GM19023 (cell line): ENCODE data around the gene KHK.

Experiments used
- ATAC-seq: cut with Tn5 transposase; IDR thresholded peaks from one replicate; pipeline ENCODE4 v1.9.1; 2021; ENCODE audit warnings: mild to moderate bottlenecking, moderate library complexity; ENCODE audit not compliant: unreplicated experiment

Gene KHK

DNA sequence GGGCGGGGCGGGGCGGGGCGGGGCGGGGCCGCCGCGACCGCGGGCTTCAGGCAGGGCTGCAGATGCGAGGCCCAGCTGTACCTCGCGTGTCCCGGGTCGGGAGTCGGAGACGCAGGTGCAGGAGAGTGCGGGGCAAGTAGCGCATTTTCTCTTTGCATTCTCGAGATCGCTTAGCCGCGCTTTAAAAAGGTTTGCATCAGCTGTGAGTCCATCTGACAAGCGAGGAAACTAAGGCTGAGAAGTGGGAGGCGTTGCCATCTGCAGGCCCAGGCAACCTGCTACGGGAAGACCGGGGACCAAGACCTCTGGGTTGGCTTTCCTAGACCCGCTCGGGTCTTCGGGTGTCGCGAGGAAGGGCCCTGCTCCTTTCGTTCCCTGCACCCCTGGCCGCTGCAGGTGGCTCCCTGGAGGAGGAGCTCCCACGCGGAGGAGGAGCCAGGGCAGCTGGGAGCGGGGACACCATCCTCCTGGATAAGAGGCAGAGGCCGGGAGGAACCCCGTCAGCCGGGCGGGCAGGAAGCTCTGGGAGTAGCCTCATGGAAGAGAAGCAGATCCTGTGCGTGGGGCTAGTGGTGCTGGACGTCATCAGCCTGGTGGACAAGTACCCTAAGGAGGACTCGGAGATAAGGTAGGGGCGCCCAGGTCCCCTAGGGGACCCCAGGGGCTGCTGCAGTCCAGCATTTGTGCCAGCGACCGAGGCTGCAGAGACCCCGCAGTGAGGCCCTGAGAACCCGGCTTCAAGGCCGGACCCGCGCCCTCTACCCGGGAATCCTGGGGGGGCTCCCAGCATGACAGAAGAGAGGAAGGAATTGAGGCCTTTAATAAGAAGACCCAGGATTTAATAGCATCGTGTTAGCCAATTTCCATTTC is at the start of gene KHK:
KHK (plus strand) TSS at position 49 of the 870 bp plus-strand sequence; CDS start at position 537, 488 bp downstream.
- ATAC-seq = peak; percentile 12

DNA sequence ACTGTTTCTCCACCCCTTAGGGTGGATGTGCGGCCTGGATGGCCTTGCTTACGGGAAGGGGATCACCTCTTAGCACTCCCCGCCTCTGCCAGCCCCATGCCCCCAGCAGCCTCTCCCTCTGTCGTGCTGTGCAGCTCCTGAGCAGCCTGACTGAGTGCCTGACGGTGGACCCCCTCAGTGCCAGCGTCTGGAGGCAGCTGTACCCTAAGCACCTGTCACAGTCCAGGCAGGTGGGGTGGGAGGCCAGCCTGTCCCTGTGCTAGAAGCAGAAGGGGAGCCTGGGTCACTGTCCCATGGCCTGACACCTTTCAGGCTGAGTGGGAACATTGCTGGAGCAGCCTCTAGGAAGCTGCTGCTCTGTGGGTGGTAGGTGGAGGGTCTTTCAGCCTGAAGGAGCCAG is 48.6 kb upstream of the KHK start:
- ATAC-seq = no peak

DNA sequence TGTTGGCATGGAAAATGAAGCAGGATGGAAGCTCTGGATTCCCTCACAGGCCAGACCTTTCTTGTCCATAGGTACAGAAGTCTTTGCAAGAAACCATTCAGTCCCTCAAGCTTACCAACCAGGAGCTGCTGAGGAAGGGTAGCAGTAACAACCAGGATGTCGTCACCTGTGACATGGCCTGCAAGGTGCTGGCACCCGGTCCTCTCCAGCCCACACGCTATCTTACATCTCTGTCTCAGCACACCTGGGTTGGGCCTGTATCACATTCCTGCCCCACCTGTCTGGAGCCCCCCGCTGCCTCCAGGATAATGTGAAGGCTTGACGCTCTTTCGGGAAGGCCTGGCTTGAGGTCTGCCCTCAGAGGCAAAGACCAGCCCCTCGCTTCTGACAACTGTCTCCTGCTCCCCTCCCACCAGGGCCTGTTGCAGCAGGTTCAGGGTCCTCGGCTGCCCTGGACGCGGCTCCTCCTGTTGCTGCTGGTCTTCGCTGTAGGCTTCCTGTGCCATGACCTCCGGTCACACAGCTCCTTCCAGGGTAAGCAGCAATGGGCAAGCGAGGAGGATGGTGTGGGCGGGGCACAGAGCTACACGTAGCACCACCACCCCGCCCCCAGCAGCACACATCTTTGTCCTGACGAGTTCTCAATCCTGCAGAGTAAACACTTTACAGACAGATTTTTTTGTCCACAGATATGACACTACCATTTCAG is 47.8 kb upstream of the KHK start:
- ATAC-seq = no peak

DNA sequence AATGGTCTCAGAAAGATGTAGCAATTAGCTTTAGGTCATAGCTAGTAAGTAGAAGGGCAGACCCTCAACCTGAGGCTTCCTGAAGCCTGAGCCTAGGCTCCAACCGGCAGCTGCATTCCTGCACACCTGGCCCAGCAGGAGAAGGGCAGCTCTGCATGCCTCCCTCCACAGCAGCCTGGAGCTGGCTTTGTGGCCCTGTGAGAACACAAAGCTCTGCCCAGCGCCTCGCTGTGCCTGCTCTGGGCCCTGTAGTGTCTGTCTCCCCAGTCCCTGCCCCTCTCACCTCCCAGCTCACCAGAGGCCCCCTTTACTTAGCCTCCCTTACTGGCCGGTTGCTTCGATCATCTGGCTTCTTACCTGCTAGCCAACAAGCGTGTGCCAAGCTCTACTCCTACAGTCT is 47.1 kb upstream of the KHK start:
- ATAC-seq = no peak

DNA sequence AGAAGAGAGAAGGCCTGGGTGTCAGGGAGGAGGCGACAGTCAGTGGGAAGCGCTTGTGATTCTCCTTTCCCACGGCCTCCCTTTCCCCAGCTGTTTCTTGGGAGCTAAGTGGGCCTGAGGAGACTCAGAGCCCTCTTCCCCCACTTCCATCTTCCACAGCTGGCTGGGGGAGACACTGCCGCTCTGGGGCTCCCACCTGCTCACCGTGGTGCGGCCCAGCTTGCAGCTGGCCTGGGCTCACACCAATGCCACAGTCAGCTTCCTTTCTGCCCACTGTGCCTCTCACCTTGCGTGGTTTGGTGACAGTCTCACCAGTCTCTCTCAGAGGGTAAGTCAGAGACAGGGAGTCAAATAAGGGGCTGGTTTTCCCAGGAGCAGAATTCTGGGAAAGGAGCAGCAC is 46.7 kb upstream of the KHK start:
- no peak for ATAC-seq

DNA sequence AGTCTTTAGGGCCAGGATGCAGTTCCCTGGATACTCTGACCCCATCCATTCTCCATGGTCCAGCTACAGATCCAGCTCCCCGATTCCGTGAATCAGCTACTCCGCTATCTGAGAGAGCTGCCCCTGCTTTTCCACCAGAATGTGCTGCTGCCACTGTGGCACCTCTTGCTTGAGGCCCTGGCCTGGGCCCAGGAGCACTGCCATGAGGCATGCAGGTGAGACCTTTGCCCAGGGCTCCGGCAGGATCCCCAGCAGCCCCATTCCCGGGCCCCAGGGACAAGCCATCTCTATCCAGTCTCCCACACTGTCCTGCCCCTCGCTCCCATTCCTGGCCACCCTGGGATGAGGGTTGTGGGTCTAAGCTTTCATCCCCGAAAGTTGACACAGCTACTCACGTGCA is 46.3 kb upstream of the KHK start:
- ATAC-seq = no peak

DNA sequence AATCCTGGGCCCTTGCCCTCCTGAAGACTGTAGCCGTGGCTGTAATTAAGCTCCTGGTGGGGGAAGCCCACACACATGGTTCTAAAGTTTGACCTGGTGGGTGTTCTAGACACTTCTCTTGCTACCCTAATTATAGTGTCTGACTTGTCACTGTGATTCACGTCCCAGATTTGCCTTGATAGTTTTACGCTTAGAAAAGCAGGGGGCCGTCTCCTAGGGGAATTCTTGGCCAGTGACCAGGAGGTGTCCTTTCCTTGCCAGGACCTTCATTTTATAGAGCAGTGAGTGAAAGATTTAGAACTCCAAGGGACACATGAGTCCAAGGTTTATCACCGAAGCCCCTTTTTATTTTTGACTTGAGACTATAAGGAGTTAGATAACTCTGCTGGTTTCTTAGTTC is 44.8 kb upstream of the KHK start:
- ATAC-seq = no peak

DNA sequence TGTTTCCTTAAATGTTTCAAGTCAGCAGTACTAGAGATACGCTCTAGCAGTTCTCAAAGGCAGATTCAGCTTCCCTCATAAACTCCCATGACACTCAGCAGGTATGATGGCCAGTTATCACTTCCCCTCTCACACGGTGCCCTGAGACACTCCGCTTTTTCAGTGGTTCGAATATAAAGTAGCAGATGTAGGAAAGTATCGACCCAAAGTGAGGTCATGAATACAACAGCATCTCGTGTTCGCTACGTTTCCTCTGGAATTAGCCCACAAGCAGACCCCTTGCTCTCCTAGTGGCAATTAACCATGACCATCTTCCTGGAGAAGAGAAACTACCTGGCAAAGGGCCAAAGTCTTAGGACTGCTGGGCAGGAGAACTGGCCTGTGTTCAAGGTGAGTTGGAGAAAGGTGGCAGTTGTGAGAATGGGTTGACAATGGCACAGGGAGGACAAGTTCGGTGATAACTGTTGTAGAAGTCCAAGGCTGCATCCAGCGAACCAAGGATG is 44.4 kb upstream of the KHK start:
- ATAC-seq = no peak

DNA sequence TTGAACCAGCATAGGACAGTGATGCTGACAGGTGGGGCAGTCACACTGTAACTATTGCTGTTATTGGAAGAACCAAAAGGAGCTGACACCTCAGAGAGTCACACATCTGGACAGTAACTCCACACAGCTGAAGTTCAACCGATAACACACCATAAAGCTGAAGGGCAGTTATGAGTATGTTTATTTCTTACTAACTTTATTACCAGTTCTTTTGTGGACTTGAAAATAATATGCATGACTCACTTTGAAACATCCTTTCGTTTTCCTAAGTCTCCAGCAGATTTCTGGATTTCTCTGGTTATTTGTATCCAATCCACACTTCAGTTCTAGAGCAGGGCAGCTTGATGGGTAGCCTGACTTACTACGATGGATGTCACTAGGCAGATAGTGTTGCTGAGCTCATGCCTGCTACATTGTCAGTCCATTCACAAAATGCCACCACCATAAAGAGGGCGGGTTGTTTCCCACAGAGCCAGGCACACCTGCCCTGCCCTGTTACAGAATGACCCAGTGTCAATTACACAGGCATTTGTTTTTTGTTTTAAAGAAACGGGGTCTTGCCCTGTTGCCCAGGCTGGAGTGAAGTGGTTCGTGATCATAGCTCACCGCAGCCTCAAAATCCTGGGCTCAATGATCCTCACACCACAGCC is 43.5 kb upstream of the KHK start:
- ATAC-seq = no peak

DNA sequence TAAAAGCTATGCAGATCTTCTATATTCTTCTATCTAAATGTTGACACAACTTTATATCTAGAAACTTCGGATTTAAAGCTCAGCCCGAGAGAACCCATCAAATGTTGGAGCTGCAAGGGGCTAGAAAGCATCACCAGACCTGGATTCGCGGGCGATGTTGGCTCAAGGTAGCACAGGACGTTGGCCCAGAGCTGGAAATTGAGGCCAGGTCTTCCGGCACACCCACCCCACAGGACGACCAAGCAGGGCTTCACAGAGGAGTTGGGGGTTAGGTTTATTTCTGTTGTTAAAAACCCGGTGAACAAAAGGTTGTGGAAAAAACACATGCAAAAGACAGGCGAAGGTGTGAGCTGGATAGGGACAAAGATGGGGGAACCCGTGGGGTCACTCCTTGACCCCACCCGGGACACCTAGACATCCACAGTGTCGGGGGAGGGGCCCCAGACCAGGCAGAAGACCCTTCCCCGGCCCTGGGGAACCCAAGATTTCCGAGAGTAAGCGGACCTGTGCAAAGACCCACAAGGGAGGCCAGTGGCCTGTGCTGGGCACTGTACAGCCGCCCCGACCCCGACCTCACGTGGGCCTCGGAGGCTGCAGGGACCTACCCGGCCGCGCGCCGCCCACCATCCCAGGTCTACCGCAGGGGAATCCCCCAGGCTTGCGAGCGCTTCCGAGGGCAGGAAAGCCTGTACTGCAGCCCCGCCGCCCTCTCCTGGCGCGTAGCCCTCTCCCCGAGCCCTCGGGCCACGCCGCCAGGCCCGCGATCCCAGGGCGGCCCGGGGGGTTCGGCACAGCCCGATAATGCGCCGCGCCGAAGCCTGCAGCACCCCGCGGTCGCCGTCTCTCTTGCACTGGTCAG is 36.9 kb upstream of the KHK start:
- ATAC-seq = peak; percentile 10

DNA sequence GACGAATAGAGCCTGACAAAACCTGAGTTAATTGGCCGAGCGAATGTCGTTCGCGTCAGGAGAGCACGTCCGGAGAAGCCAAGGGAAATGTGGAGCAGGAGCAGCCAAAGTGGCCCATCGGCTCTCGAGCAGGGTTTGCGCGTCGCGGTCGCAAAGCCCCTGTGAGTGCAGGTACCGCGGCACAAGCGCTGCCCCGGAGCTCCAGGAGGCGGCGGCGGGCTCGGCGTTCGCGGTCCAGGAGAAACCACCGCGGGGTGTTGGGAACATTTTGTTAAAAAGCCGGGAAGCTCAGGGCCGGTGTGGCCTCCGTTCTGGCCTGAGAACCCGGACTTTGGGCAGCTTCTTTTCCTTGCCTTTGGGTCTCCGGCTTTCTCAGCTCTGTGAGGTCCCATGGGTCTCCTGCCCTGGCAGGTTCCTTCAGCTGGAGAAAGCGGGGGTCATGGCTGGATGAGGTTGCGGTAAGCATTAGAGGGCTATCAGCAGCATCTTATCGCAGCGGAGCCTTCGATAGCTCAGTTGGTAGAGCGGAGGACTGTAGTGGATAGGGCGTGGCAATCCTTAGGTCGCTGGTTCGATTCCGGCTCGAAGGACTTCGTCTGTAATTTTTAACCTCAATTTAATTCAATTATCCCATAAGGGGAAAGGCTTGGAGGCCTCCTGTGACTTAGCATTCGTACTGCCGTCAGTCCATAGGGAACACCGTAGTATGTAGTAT is 36.1 kb upstream of the KHK start:
- ATAC-seq = peak; percentile 45

DNA sequence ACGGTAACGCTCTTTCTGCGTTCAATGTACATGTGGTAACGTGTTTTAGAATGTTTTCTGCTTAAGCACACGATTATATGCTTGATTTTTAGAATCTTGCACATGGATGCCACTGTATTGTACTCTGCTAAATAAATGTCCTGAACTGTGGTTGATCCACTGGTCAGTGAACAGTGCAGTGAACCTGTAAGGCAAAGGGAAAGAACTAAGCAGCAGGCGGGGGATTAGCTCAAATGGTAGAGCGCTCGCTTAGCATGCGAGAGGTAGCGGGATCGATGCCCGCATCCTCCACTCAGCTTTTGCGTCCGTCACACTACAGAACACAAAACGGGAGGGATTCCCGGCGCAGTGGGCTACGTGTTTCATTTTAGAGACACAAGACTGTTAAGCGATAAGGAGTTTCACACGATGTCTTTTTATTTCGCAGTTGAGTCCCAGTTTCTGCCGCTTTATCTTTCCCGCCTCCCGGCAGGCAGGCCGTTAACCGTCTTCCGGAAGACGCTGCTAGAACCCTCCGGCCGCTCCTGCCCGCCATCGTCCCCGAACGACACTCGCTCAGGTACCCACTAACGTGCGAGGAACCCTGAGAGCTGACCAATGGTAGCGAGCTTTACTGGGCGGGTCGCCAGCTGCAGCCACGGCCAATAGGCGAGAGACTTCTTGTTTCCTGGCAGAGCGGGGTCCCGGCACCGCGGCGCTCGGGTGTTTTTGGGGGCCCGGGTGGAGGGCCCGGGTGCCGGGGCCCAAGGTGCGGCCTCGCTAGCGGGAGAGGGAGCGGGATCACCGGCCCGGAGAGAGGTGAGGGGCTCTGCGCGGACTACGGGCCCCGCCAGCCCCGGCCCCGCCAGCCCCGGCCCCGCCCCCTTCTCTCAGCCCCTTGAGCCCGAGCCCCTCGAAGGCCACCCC is 35.3 kb upstream of the KHK start, which contains the start of gene AGBL5:
AGBL5 (plus strand) TSS at position 673 of the 906 bp plus-strand sequence. CDS start 1,291 bp downstream, outside the sequence.
- ATAC-seq = peak; percentile 74

DNA sequence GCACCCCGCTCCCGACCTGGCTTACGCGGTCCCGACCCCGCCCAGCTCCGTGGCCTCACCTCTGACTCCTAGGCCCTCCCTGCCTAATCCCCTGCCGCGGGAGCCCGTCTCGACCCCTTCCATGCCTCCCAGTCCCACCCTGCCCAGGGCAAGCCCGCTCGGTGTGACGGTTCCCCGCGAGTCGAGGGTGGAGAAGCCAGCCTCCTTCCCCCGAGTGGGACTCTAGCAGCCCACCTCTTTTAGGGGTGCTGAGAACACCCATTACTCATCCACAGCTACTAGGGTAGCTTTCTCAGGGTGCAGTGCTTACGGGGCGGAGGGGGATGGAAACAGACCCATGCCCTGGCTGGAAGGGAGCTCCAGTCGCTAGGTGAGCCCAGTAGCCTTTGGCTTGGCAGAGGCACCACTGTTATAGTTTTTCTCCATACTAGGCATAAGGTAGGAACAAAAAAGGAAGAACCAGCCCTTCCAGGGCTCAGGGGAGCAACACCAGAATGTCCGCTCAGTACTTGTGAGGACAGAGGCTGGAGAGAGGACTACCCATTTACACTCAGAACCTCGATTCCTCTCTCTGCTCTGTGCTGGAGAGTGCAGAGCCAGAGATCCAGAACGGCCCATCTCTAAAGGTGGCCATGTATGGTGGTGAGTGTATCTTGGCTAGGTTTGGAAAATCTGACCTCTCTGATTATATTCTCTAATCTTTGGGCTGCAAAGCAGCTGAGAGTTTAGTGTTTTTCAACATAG is 34.5 kb upstream of the KHK start:
- ATAC-seq = peak; percentile 0

DNA sequence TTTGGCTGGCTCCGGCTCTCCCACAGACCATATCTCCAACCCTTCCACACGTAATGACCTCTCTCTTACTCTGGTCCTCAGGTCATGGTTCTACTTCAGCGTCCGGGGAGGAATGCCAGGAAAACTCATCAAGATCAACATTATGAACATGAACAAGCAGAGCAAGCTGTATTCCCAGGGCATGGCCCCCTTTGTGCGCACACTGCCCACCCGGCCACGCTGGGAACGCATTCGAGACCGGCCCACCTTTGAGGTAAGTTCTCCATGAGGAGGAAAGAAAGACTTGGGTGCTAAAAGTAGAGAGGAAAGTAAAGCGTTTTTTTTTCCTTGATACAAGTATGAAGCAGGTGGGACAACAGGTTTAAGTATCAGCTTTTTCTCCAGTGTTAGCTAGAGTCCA is 33.3 kb upstream of the KHK start:
- no peak for ATAC-seq

DNA sequence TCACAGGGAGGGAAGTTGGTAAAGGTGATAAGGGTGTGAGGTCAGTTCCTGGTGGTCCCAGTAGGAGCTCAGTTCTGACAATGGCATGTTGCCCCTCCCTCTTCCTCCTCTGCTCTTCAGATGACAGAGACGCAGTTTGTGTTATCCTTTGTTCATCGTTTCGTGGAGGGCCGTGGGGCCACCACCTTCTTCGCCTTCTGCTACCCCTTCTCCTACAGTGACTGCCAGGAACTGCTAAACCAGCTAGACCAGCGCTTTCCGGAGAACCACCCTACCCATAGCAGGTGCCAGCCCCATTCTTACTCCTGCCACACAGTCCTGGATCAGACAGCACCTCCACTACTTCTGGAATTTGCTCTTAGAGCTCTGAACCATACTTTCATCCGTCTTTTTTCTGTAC is 32.8 kb upstream of the KHK start:
- no peak for ATAC-seq

DNA sequence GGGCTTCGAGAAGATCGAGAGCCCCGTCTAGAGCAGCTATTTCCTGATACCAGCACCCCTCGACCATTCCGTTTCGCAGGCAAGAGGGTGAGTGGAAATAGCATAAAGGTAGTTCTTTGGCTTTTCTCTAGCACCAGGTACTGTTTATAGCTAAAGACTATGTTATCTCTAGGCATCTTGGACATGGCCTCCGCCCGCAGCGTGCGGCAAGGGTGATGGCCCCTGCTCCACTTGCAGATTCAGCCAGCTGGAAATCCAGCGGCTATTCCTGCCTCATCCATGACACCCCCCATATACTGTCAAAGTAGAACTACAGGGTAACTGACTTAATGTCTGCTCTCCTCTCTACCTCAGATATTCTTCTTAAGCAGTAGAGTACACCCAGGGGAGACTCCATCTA is 31.9 kb upstream of the KHK start:
- ATAC-seq = no peak

DNA sequence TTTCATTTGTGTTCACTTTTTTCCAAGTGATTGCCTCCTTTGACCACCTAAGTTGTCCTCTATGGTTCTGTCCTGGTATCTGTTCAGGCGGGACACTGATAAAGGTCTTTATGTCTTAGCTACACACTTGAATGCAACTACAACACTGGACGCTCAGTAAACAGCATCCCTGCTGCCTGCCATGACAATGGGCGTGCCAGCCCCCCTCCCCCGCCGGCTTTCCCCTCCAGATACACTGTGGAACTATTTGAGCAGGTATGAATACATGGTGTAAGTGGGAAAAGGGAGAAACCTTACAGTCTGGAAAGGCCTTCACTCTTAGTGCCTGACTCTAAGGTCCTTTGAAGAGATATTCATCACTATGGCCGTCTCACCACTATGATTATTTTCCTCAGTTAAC is 29.4 kb upstream of the KHK start:
- no peak for ATAC-seq

DNA sequence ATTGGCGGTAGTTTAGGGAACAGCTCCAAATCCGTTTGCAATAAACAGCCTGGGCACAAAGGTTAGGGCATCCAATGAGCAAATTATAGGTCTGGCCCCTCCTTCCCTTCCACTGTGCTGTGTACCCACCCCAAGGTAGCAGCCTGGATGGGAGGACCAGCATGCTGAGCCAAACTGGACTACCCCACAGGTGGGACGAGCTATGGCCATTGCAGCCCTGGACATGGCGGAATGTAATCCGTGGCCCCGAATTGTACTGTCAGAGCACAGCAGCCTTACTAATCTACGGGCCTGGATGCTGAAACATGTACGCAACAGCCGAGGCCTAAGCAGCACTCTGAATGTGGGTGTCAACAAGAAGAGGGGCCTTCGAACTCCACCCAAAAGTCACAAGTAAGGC is 28.4 kb upstream of the KHK start:
- no peak for ATAC-seq
